GM23338 (cell line): Measurements from ENCODE around the gene ZEB2. TPM values are rescaled to one million over a fixed set of nuclear protein-coding genes. Genes with fewer than 3 reads are reported as not detected.

Source experiments
- ATAC-seq: fragments of 200-7000 bp; cut with Tn5 transposase; 3 replicates; pipeline ENCODE4 v1.9.1; 2020
- DNase-seq: peaks from one replicate; pipeline ENCODE4 v3.0.0-alpha.2; 2015; ENCODE audit warnings: low spot score
- H2AFZ ChIP-seq: fragments of 200-600 bp; sonication (generic); 2 replicates; pipeline ENCODE4 v1.8.0; 2016; ENCODE audit warnings: antibody characterized with exemption, mild to moderate bottlenecking, moderate library complexity
- H3F3A ChIP-seq: fragments of 200-600 bp; sonication (generic); replicated peaks from 2 replicates; pipeline ENCODE4 v1.8.0; 2017; ENCODE audit warnings: antibody characterized with exemption, mixed run types, low read depth
- H3K27ac ChIP-seq: fragments of 200-600 bp; sonication (generic); 2 replicates; pipeline ENCODE4 v1.6.1; 2016; ENCODE audit warnings: low read depth
- H3K27me3 ChIP-seq: fragments of 200-600 bp; sonication (generic); 2 replicates; pipeline ENCODE4 v1.8.0; 2016; ENCODE audit warnings: mild to moderate bottlenecking, mixed run types, moderate library complexity; ENCODE audit not compliant: insufficient read depth
- H3K36me3 ChIP-seq: fragments of 200-600 bp; sonication (generic); 2 replicates; pipeline ENCODE4 v1.8.0; 2016; ENCODE audit warnings: mild to moderate bottlenecking; ENCODE audit not compliant: insufficient read depth
- H3K4me1 ChIP-seq: fragments of 200-600 bp; sonication (generic); 2 replicates; pipeline ENCODE4 v1.8.0; 2016; ENCODE audit warnings: mild to moderate bottlenecking, moderate library complexity; ENCODE audit not compliant: insufficient read depth
- H3K4me2 ChIP-seq: fragments of 200-600 bp; sonication (generic); 2 replicates; pipeline ENCODE4 v1.7.1; 2017; ENCODE audit warnings: mixed run types
- H3K4me3 ChIP-seq: fragments of 200-600 bp; sonication (generic); 2 replicates; pipeline ENCODE4 v1.6.1; 2016; ENCODE audit warnings: mixed run types
- H3K79me2 ChIP-seq: fragments of 200-600 bp; sonication (generic); replicated peaks from 2 replicates; pipeline ENCODE4 v1.8.0; 2017; ENCODE audit warnings: mild to moderate bottlenecking; ENCODE audit not compliant: insufficient read depth
- H3K9me2 ChIP-seq: fragments of 200-600 bp; sonication (generic); 2 replicates; pipeline ENCODE4 v1.8.0; 2017; ENCODE audit not compliant: insufficient read depth
- H4K20me1 ChIP-seq: fragments of 200-600 bp; sonication (generic); replicated peaks from 2 replicates; pipeline ENCODE4 v1.8.0; 2017; ENCODE audit warnings: mild to moderate bottlenecking; ENCODE audit not compliant: insufficient read depth
- H3K27ac Mint-ChIP-seq: 2 replicates; pipeline ENCODE4 v1.8.0; 2020; ENCODE audit warnings: inconsistent platforms, mild to moderate bottlenecking, moderate library complexity, mixed read lengths
- H3K27me3 Mint-ChIP-seq: 3 replicates; pipeline ENCODE4 v1.8.0; 2022; ENCODE audit warnings: low read depth, mild to moderate bottlenecking, moderate library complexity, mixed read lengths, inconsistent platforms; ENCODE audit not compliant: insufficient read depth, poor library complexity
- H3K36me3 Mint-ChIP-seq: 3 replicates; pipeline ENCODE4 v1.8.0; 2021; ENCODE audit warnings: low read depth, mild to moderate bottlenecking, inconsistent platforms, moderate library complexity, mixed read lengths
- H3K4me1 Mint-ChIP-seq: 3 replicates; pipeline ENCODE4 v1.8.0; 2020; ENCODE audit warnings: mild to moderate bottlenecking, inconsistent platforms, mixed read lengths
- H3K4me3 Mint-ChIP-seq: 3 replicates; pipeline ENCODE4 v1.8.0; 2021; ENCODE audit warnings: moderate library complexity, mild to moderate bottlenecking, inconsistent platforms, mixed read lengths
- H3K9me3 Mint-ChIP-seq: 3 replicates; pipeline ENCODE4 v1.8.0; 2020; ENCODE audit warnings: moderate library complexity, mild to moderate bottlenecking, inconsistent platforms, mixed read lengths
- NANOG ChIP-seq: IDR thresholded peaks from 2 replicates; pipeline ENCODE4 v1.6.1; 2016; ENCODE audit warnings: antibody characterized with exemption, borderline replicate concordance
- ZNF114 ChIP-seq: fragments of 250-450 bp; sonication (Bioruptor Pico); IDR thresholded peaks from 2 replicates; pipeline ENCODE4 v1.5.0; 2020; ENCODE audit warnings: mild to moderate bottlenecking, moderate library complexity
- ZNF462 ChIP-seq: fragments of 250-450 bp; sonication (Bioruptor Pico); IDR thresholded peaks from 2 replicates; pipeline ENCODE4 v1.5.0; 2020; ENCODE audit warnings: mild to moderate bottlenecking, moderate library complexity
- polyA plus RNA-seq: library from polyadenylated mRNA; unstranded; fragments of >200 nt; fragmentation: Nextera tagmentation; extraction: Ambion mirVana; gene quantifications from 2 replicates; pipeline ENCODE4 v1.2.1, GENCODE V29; 2016
- total RNA-seq: library from RNA; depleted of rRNA; stranded (reverse); fragments of >200 nt; shearing (Covaris generic); gene quantifications from 2 replicates; pipeline ENCODE4 v1.2.3, GENCODE V29; 2014
- TF ChIP-seq, protein P1 (sequence below), 2 experiments: fragments of 200-600 bp in 1 of 2; sonication (generic) in 1 of 2; conservative IDR thresholded peaks; 2 replicates each; pipeline versions ENCODE4 v1.5.1 to v1.6.1; 2016 to 2017; ENCODE audit warnings: antibody characterized with exemption in 2 of 2, low read depth in 2 of 2, mild to moderate bottlenecking in 2 of 2, moderate library complexity in 1 of 2

Gene ZEB2
- total and polyA plus RNA-seq, 2 experiments from 2014 or later = 0.45 TPM; not detected in 1

GRCh38 chr2:144567745-144568144 lies 47.8 kb upstream of the ZEB2 start:
- peak; percentile 91 for ATAC-seq
- Histone ChIP-seq H3K79me2 (no peaks in the 10 kb centered on the region), H3K27ac (no peak overlapping the region), H3K36me3 (no peaks in the 10 kb centered on the region), H3K4me3 (peak overlapping the region; percentile 19), H3F3A (no peaks in the 10 kb centered on the region), H3K4me1 (peaks cover 32% of the 10 kb centered on the region), H4K20me1 (no peaks in the 10 kb centered on the region), H3K9me2 (no peaks in the 10 kb centered on the region), H3K4me2 (peak overlapping the region; percentile 53), H3K27me3 (peaks cover 7% of the 10 kb centered on the region; the same call in 1 of the 2 replicates), H2AFZ (no peak overlapping the region)
- Mint-ChIP-seq H3K27ac (no peak overlapping the region), H3K36me3 (no peaks in the 10 kb centered on the region), H3K4me3 (peak overlapping the region; percentile 49; the same call in 2 of the 3 replicates), H3K4me1 (peaks cover 35% of the 10 kb centered on the region; the same call in 2 of the 3 replicates), H3K27me3 (peaks cover 6% of the 10 kb centered on the region), H3K9me3 (no peaks in the 10 kb centered on the region; the same call in 2 of the 3 replicates)
- peak; percentile 82 for DNase-seq
- TF ChIP-seq ZNF462 (CRISPR knock-in tag) (peak; percentile 22; the same call in 1 of the 2 replicates), NANOG (peak; percentile 94; the same call in 1 of the 2 replicates), ZNF114 (CRISPR knock-in tag) (no peak)

- no peaks in the 10 kb centered on the region for H3K9me3 Mint-ChIP-seq
- no peaks in the 10 kb centered on the region for H3K36me3 Mint-ChIP-seq
- Histone ChIP-seq H3K4me1 (peaks cover 32% of the 10 kb centered on the region), H3K9me2 (no peaks in the 10 kb centered on the region), H3K4me2 (no peak overlapping the region), H3F3A (no peaks in the 10 kb centered on the region), H3K36me3 (no peaks in the 10 kb centered on the region), H3K27me3 (peaks cover 7% of the 10 kb centered on the region; the same call in 1 of the 2 replicates), H3K27ac (no peak overlapping the region), H3K4me3 (no peak overlapping the region), H3K79me2 (no peaks in the 10 kb centered on the region), H2AFZ (no peak overlapping the region), H4K20me1 (no peaks in the 10 kb centered on the region)
- peaks cover 6% of the 10 kb centered on the region for H3K27me3 Mint-ChIP-seq
- no peak overlapping the region for H3K4me3 Mint-ChIP-seq
- no peak overlapping the region for H3K27ac Mint-ChIP-seq
- peaks cover 35% of the 10 kb centered on the region; the same call in 2 of the 3 replicates for H3K4me1 Mint-ChIP-seq
- DNase-seq (no peak), ATAC-seq (no peak; the same call in 2 of the 3 replicates)
- TF ChIP-seq, protein P1, sequence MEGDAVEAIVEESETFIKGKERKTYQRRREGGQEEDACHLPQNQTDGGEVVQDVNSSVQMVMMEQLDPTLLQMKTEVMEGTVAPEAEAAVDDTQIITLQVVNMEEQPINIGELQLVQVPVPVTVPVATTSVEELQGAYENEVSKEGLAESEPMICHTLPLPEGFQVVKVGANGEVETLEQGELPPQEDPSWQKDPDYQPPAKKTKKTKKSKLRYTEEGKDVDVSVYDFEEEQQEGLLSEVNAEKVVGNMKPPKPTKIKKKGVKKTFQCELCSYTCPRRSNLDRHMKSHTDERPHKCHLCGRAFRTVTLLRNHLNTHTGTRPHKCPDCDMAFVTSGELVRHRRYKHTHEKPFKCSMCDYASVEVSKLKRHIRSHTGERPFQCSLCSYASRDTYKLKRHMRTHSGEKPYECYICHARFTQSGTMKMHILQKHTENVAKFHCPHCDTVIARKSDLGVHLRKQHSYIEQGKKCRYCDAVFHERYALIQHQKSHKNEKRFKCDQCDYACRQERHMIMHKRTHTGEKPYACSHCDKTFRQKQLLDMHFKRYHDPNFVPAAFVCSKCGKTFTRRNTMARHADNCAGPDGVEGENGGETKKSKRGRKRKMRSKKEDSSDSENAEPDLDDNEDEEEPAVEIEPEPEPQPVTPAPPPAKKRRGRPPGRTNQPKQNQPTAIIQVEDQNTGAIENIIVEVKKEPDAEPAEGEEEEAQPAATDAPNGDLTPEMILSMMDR (conservative IDR thresholded peaks at IDR 0.05; ENCODE audit: low read depth in 2 of 2) = no peak
Measured at GRCh38 chr2:144566448-144566847, 46.5 kb upstream of the ZEB2 start.
